ENCODE measurements around the gene SIRPB1.
"Not testable (repeated sequence)": the region's sequence is repeated elsewhere in the genome, so short reads cannot be mapped to it uniquely, and the experiment has no call there.

The SIRPB1 gene

GRCh38 chr20:1636621-1637020 is 16.8 kb upstream of the SIRPB1 start:
- DNase-seq (ENCODE audit: low read depth): no peak

- no peak for DNase-seq (ENCODE audit: low read depth)
Observed at GRCh38 chr20:1635291-1635979, 15.6 kb upstream of the SIRPB1 start.

- DNase-seq (ENCODE audit: low read depth): no peak
Observed at GRCh38 chr20:1633535-1633934, 13.7 kb upstream of the SIRPB1 start.

GRCh38 chr20:1632178-1632577 is 12.4 kb upstream of the SIRPB1 start:
- no peak for DNase-seq (ENCODE audit: low read depth)

GRCh38 chr20:1631309-1632151 is 11.7 kb upstream of the SIRPB1 start:
- no peak for DNase-seq (ENCODE audit: low read depth)

GRCh38 chr20:1630186-1630585 is 10.4 kb upstream of the SIRPB1 start:
- DNase-seq (ENCODE audit: low read depth): no peak

GRCh38 chr20:1629321-1629720 is 9.5 kb upstream of the SIRPB1 start:
- no peak for DNase-seq (ENCODE audit: low read depth)

- DNase-seq (ENCODE audit: low read depth): no peak
Observed at GRCh38 chr20:1628621-1629020, 8.8 kb upstream of the SIRPB1 start.

- DNase-seq (ENCODE audit: low read depth): no peak
Observed at GRCh38 chr20:1627200-1627550, 7.4 kb upstream of the SIRPB1 start.

GRCh38 chr20:1626528-1627199 is 6.9 kb upstream of the SIRPB1 start:
- DNase-seq (ENCODE audit: low read depth): no peak

- no peak for DNase-seq (ENCODE audit: low read depth)
Observed at GRCh38 chr20:1625083-1625690, 5.4 kb upstream of the SIRPB1 start.

- no peak for DNase-seq (ENCODE audit: low read depth)
Observed at GRCh38 chr20:1623501-1624205, 3.8 kb upstream of the SIRPB1 start.

GRCh38 chr20:1622450-1622849 is 2.6 kb upstream of the SIRPB1 start:
- DNase-seq (ENCODE audit: low read depth): no peak

GRCh38 chr20:1621316-1621715 is 1.5 kb upstream of the SIRPB1 start:
- DNase-seq (ENCODE audit: low read depth): no peak

GRCh38 chr20:1618954-1619540 is 762 bp downstream of the SIRPB1 start:
- DNase-seq (ENCODE audit: low read depth): no peak

- DNase-seq (ENCODE audit: low read depth): no peak
Observed at GRCh38 chr20:1618479-1618878, 1.3 kb downstream of the SIRPB1 start.

- no peak for DNase-seq (ENCODE audit: low read depth)
Observed at GRCh38 chr20:1616858-1617434, 2.9 kb downstream of the SIRPB1 start.

GRCh38 chr20:1610404-1610803 is 9.4 kb downstream of the SIRPB1 start:
- not testable (repeated sequence) for DNase-seq (ENCODE audit: low read depth)

- not testable (repeated sequence) for DNase-seq (ENCODE audit: low read depth)
Observed at GRCh38 chr20:1608678-1609347, 11.0 kb downstream of the SIRPB1 start.

- DNase-seq (ENCODE audit: low read depth): no peak
Observed at GRCh38 chr20:1600736-1601135, 19.1 kb downstream of the SIRPB1 start.

- no peak for DNase-seq (ENCODE audit: low read depth)
Observed at GRCh38 chr20:1595333-1595732, 24.5 kb downstream of the SIRPB1 start.
